BE2C (cell line): ENCODE data around the gene POLR1F.
"Not testable (repeated sequence)": the region's sequence is repeated elsewhere in the genome, so short reads cannot be mapped to it uniquely, and the experiment has no call there.

Source experiments
- DNase-seq: peaks from one replicate; pipeline ENCODE4 v3.0.0-alpha.2; 2020
- H3K27me3 ChIP-seq: fragments of 250-450 bp; sonication (Bioruptor Pico); 2 replicates; pipeline ENCODE4 v1.5.1; 2020; ENCODE audit warnings: mild to moderate bottlenecking
- H3K36me3 ChIP-seq: fragments of 250-450 bp; sonication (Bioruptor Pico); 2 replicates; pipeline ENCODE4 v1.5.1; 2020; ENCODE audit warnings: mild to moderate bottlenecking
- H3K4me1 ChIP-seq: fragments of 250-450 bp; sonication (Bioruptor Pico); 2 replicates; pipeline ENCODE4 v1.5.1; 2020
- H3K4me3 ChIP-seq: 2 replicates; pipeline ENCODE4 v1.5.1; 2011; ENCODE audit warnings: low read depth, low read length
- H3K9me3 ChIP-seq: fragments of 250-450 bp; sonication (Bioruptor Pico); 2 replicates; pipeline ENCODE4 v1.5.1; 2020
- CTCF ChIP-seq: IDR thresholded peaks from 2 replicates; pipeline ENCODE4 v1.5.1; 2012; ENCODE audit warnings: mild to moderate bottlenecking, low read depth, low read length

The POLR1F gene

GRCh38 chr7:19692111-19692828 lies 16.6 kb downstream of the POLR1F start:
- no peaks in the 10 kb centered on the region for H3K9me3 ChIP-seq
- no peak for TF ChIP-seq CTCF

GRCh38 chr7:19690736-19691135 lies 18.1 kb downstream of the POLR1F start:
- Histone ChIP-seq H3K4me3 (no peak overlapping the region), H3K27me3 (no peaks in the 10 kb centered on the region), H3K9me3 (no peaks in the 10 kb centered on the region), H3K36me3 (no peaks in the 10 kb centered on the region), H3K4me1 (no peaks in the 10 kb centered on the region)
- DNase-seq, result no peak
- TF ChIP-seq CTCF, result no peak

More at GRCh38 chr7:19692111-19692828, 16.6 kb downstream of the POLR1F start:
- DNase-seq, result no peak
- Histone ChIP-seq H3K36me3 (no peaks in the 10 kb centered on the region), H3K4me1 (no peaks in the 10 kb centered on the region), H3K27me3 (no peaks in the 10 kb centered on the region), H3K4me3 (no peak overlapping the region)

GRCh38 chr7:19689130-19689529 lies 19.7 kb downstream of the POLR1F start:
- not testable (repeated sequence) for H3K4me1 ChIP-seq, H3K36me3 ChIP-seq, H3K9me3 ChIP-seq, H3K27me3 ChIP-seq, DNase-seq, H3K4me3 ChIP-seq

- H3K4me1 ChIP-seq, result no peaks in the 10 kb centered on the region
- no peaks in the 10 kb centered on the region for H3K9me3 ChIP-seq
- no peak for DNase-seq
- H3K36me3 ChIP-seq, result no peaks in the 10 kb centered on the region
- H3K27me3 ChIP-seq, result peaks cover 2% of the 10 kb centered on the region; the same call in 1 of the 2 replicates
- no peak for TF ChIP-seq CTCF
- H3K4me3 ChIP-seq, result no peak overlapping the region
Measured at GRCh38 chr7:19681596-19681995, 27.2 kb downstream of the POLR1F start.

- peaks cover 2% of the 10 kb centered on the region; the same call in 1 of the 2 replicates for H3K27me3 ChIP-seq
- no peak overlapping the region for H3K4me3 ChIP-seq
- no peak for TF ChIP-seq CTCF
- H3K36me3 ChIP-seq, result no peaks in the 10 kb centered on the region
- H3K9me3 ChIP-seq, result no peaks in the 10 kb centered on the region
- H3K4me1 ChIP-seq, result no peaks in the 10 kb centered on the region
- DNase-seq, result no peak
Measured at GRCh38 chr7:19677180-19677579, 31.7 kb downstream of the POLR1F start.

GRCh38 chr7:19675816-19676215 lies 33.0 kb downstream of the POLR1F start:
- no peak for TF ChIP-seq CTCF
- Histone ChIP-seq H3K4me3 (no peak overlapping the region), H3K9me3 (no peaks in the 10 kb centered on the region), H3K4me1 (no peaks in the 10 kb centered on the region), H3K27me3 (peaks cover 2% of the 10 kb centered on the region; the same call in 1 of the 2 replicates), H3K36me3 (no peaks in the 10 kb centered on the region)
- no peak for DNase-seq
